Stimulated activated CD8-positive, alpha-beta memory T cell treated with anti-CD3 and anti-CD28 coated beads, Interleukin-12 subunit alpha, Interleukin-12 subunit beta, amount 100 ng/mL, for 24 hours (primary cell): ENCODE data around the gene LAGE3.

Experiments
- DNase-seq: peaks from one replicate; pipeline ENCODE4 v3.0.0-alpha.2; 2020; ENCODE audit errors: extremely low read depth

Gene LAGE3

GRCh38 chrX:154435171-154435733 lies 43.8 kb downstream of the LAGE3 start:
- no peak for DNase-seq

GRCh38 chrX:154434394-154435168 lies 44.5 kb downstream of the LAGE3 start:
- no peak for DNase-seq

GRCh38 chrX:154433605-154434004 lies 45.5 kb downstream of the LAGE3 start:
- no peak for DNase-seq

GRCh38 chrX:154432210-154432609 lies 46.9 kb downstream of the LAGE3 start:
- DNase-seq, result no peak

GRCh38 chrX:154431341-154431740 lies 47.7 kb downstream of the LAGE3 start:
- DNase-seq, result no peak

GRCh38 chrX:154430916-154431315 lies 48.2 kb downstream of the LAGE3 start:
- DNase-seq, result no peak

GRCh38 chrX:154430479-154430878 lies 48.6 kb downstream of the LAGE3 start:
- no peak for DNase-seq

GRCh38 chrX:154429711-154430110 lies 49.4 kb downstream of the LAGE3 start:
- no peak for DNase-seq

- DNase-seq, result peak; percentile 63
These were observed 50.6 kb downstream of the LAGE3 start, which contains the start of gene ATP6AP1 for GRCh38 chrX:154428176-154429171. TSS of gene ATP6AP1 (plus strand) at chrX:154428677. CDS start at chrX:154428693, 16 bp downstream.
